Progenitor cell of endocrine pancreas (in vitro differentiated cells): ENCODE measurements around the gene MED12L. TPM values are rescaled to one million over a fixed set of nuclear protein-coding genes. Genes with fewer than 3 reads are reported as not detected.

Experiments used
- DNase-seq: peaks from one replicate; pipeline ENCODE4 v3.0.0; 2021; ENCODE audit warnings: low spot score; ENCODE audit not compliant: unreplicated experiment
- H3K27ac Mint-ChIP-seq: 2 replicates; pipeline ENCODE4 v1.8.0; 2021; ENCODE audit warnings: mild to moderate bottlenecking, moderate library complexity, mixed read lengths
- H3K27me3 Mint-ChIP-seq: 2 replicates; pipeline ENCODE4 v1.8.0; 2021; ENCODE audit warnings: mixed read lengths
- H3K36me3 Mint-ChIP-seq: 2 replicates; pipeline ENCODE4 v1.8.0; 2022; ENCODE audit warnings: mixed read lengths; ENCODE audit not compliant: insufficient read depth
- H3K4me1 Mint-ChIP-seq: 2 replicates; pipeline ENCODE4 v1.8.0; 2021; ENCODE audit warnings: low read depth, mixed read lengths
- H3K4me3 Mint-ChIP-seq: 2 replicates; pipeline ENCODE4 v1.8.0; 2021; ENCODE audit warnings: low read depth, mild to moderate bottlenecking, moderate library complexity, mixed read lengths
- H3K9me3 Mint-ChIP-seq: 2 replicates; pipeline ENCODE4 v1.8.0; 2021; ENCODE audit warnings: low read depth, mixed read lengths
- total RNA-seq: library from RNA; stranded (reverse); gene quantifications from 2 replicates; pipeline ENCODE4 v1.2.1, GENCODE V29; 2021
- TF ChIP-seq, protein P1 (sequence below): fragments of 200-600 bp; sonication (generic); IDR thresholded peaks from one replicate; pipeline ENCODE4 v1.5.0; 2021; ENCODE audit warnings: antibody characterized with exemption, mild to moderate bottlenecking; ENCODE audit not compliant: unreplicated experiment

The MED12L gene
- total RNA-seq, 1 donor from 2014 or later = 8.9 TPM

DNA sequence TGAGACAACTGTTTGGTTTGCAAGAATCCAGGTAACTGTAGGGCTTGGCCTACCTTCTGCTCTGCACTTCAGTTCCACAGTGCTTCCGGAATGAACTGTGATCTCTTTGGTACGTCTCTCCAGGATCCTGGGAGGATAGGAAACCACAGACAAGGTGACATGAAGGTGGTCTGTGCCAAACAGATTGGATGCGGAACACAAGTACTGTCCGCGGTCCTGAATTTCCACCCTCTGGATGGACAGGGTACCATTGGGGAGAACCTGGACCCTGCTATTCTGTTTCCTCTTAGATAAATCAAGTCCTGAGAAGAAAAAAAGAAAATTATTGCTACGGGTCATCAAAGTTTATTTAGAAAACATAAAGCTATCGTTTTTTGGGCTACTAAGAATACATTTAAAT lies 358.1 kb downstream of the MED12L start:
- H3K27me3 Mint-ChIP-seq = no peaks in the 10 kb centered on the region
- H3K9me3 Mint-ChIP-seq = no peaks in the 10 kb centered on the region
- no peaks in the 10 kb centered on the region for H3K36me3 Mint-ChIP-seq
- DNase-seq = peak; percentile 39
- H3K4me3 Mint-ChIP-seq = no peak overlapping the region
- H3K27ac Mint-ChIP-seq = no peak overlapping the region
- no peaks in the 10 kb centered on the region for H3K4me1 Mint-ChIP-seq
- TF ChIP-seq, protein P1, sequence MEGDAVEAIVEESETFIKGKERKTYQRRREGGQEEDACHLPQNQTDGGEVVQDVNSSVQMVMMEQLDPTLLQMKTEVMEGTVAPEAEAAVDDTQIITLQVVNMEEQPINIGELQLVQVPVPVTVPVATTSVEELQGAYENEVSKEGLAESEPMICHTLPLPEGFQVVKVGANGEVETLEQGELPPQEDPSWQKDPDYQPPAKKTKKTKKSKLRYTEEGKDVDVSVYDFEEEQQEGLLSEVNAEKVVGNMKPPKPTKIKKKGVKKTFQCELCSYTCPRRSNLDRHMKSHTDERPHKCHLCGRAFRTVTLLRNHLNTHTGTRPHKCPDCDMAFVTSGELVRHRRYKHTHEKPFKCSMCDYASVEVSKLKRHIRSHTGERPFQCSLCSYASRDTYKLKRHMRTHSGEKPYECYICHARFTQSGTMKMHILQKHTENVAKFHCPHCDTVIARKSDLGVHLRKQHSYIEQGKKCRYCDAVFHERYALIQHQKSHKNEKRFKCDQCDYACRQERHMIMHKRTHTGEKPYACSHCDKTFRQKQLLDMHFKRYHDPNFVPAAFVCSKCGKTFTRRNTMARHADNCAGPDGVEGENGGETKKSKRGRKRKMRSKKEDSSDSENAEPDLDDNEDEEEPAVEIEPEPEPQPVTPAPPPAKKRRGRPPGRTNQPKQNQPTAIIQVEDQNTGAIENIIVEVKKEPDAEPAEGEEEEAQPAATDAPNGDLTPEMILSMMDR = no peak

DNA sequence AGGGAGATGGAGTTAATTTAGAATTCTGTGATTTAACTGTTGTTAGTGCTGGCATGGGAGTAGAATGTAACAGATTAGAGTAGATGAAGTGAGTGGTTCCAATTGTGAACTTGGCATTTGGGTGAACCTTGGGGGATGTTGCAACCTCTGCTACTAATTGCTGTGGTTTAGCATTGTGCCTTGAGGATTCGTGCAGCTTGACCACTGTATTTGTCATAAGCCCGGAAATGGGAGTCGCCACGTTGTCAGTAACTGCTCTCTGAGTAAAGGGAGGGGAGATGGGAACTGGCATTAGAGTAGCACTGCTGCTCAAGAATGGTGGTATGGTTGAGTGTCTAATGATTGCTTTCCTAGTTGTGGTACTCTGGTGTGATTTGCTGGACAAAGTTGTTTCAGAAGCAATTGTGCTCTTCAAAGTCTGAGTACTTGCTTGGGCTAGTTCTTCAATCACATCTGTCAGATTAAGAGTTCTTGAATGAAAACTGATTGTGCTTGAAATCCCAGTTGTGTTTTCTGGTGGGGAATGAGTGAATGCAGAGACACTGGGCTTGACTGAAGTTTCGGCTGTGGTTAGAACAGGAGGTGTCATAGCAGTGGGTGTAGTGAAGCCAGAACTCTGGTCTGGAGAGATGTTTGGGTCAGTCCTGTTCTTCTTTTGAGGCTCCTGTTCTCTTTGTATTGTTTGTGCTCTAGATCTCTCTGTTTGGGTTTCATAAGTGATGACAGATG lies 360.0 kb downstream of the MED12L start:
- TF ChIP-seq, protein P1 = no peak
- Mint-ChIP-seq H3K36me3 (no peaks in the 10 kb centered on the region), H3K4me1 (no peaks in the 10 kb centered on the region), H3K27me3 (no peaks in the 10 kb centered on the region), H3K27ac (no peak overlapping the region), H3K4me3 (no peak overlapping the region), H3K9me3 (no peaks in the 10 kb centered on the region)
- DNase-seq = no peak

DNA sequence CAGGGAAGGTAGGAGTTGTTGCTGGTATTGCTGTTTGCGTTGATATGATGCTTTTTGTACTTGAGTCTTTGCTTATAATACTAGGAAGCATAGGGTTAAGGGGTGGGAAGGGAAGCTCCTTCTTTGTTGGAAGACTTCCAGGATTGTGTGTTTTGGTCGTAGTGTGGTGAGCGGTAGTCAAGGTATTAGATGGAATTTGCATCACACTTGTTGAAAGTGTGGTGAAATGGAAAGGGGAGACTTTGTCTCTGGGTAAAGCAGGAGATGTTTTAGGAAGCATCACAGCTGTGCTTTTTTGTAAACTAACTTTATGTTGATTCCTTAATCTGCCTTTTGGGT lies 360.5 kb downstream of the MED12L start:
- DNase-seq = no peak
- Mint-ChIP-seq H3K9me3 (no peaks in the 10 kb centered on the region), H3K4me3 (no peak overlapping the region), H3K27me3 (no peaks in the 10 kb centered on the region), H3K4me1 (no peaks in the 10 kb centered on the region), H3K36me3 (no peaks in the 10 kb centered on the region), H3K27ac (no peak overlapping the region)
- TF ChIP-seq, protein P1 = no peak

DNA sequence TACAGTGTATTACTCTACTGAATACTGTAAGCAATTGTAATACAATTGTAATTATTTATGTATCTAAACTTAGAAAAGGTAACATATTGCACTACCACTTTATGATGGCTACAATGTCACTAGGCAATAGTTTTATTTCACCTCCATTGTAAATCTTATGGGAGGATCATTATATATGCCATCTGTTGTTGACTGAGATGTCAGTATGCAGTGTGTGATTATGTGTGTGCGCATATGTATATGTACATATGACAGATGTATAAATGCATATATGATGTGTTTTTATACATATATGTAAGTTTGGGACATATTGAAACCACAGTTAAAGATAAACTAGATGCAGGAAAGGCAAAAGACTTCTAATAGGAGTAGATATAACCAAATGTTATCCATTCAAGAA lies 366.9 kb downstream of the MED12L start:
- no peak overlapping the region for H3K27ac Mint-ChIP-seq
- TF ChIP-seq, protein P1 = no peak
- no peaks in the 10 kb centered on the region for H3K27me3 Mint-ChIP-seq
- no peak overlapping the region for H3K4me3 Mint-ChIP-seq
- peaks cover 7% of the 10 kb centered on the region for H3K4me1 Mint-ChIP-seq
- no peaks in the 10 kb centered on the region for H3K36me3 Mint-ChIP-seq
- DNase-seq = no peak
- no peaks in the 10 kb centered on the region for H3K9me3 Mint-ChIP-seq

DNA sequence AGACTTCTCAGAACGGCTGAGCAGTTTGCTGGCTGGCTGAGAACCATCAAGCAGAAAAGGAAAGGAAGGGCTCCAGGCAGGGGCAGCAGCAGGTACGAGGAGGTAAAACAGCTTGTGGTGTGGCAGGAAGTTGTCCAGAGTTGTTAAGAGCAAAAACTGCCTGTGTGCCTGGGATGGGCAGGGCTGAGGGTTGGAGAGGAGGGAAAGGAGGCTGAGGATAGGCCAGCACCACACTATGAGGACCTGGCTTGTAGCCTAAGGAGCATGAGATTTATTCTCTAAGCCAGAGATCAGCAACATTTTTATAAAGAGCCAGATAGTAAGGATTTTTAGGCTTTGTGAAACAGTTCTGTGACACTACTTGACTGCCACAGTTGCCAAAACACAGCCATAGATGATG lies 367.4 kb downstream of the MED12L start:
- Mint-ChIP-seq H3K4me1 (peaks cover 7% of the 10 kb centered on the region), H3K4me3 (no peak overlapping the region), H3K27ac (no peak overlapping the region), H3K9me3 (no peaks in the 10 kb centered on the region), H3K27me3 (no peaks in the 10 kb centered on the region), H3K36me3 (no peaks in the 10 kb centered on the region)
- TF ChIP-seq, protein P1 = no peak
- no peak for DNase-seq
